Esophagus muscularis mucosa (tissue), 4 donors: Measurements from ENCODE around the gene ZSWIM4.

Source experiments
- EP300 ChIP-seq: sonication (generic); formaldehyde crosslinking; IDR thresholded peaks from one replicate; pipeline ENCODE4 v1.6.1; 2017; ENCODE audit warnings: antibody characterized with exemption
- POLR2A ChIP-seq: fragments of 450-650 bp; IDR thresholded peaks from one replicate; pipeline ENCODE4 v1.6.1; 2017; ENCODE audit warnings: antibody characterized with exemption, moderate library complexity, mild to moderate bottlenecking, low read depth
- POLR2AphosphoS5 ChIP-seq, 2 donors: sonication (generic); formaldehyde crosslinking; IDR thresholded peaks; one replicate each; pipeline ENCODE4 v1.6.1; 2017; ENCODE audit warnings: antibody characterized with exemption in 2 of 2
- TF ChIP-seq, protein P1 (sequence below), 3 experiments: fragments of 200-600 bp in 2 of 3; fragments of 450-650 bp in 1 of 3; sonication (generic) in 2 of 3; IDR thresholded peaks; one replicate each; pipeline ENCODE4 v1.5.1; 2017 to 2019; ENCODE audit warnings: antibody characterized with exemption in 3 of 3, mild to moderate bottlenecking in 2 of 3, moderate library complexity in 1 of 3

DNA sequence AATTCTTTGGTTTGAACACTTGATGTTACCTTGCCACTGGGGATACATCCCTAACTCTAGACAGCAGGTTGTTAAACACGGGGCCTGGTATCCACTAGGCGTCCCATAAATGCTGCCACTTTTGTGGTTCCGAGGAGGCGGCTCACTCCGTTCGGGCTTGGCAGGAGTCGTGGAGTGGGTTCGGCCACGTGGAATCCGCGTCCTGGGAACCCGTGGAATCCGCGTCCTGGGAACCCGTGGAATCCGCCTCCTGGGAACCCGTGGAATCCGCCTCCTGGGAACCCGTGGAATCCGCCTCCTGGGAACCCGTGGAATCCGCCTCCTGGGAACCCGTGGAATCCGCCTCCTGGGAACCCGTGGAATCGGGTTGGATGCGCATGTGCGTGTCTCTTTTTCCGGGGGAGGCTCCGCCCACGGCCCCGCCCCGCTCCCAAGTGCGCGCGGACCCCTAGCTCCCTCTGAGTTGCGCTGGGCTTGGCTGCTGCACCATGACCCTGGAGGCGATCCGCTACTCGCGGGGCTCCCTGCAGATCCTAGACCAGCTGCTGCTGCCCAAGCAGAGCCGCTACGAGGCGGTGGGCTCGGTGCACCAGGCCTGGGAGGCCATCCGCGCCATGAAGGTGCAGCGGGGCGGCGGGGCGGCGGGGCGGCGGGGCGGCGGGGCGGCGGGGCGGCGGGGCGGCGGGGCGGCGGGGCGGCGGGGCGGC is 31.0 kb upstream of the ZSWIM4 start, which contains the start of gene MRI1:
- TF ChIP-seq POLR2A: no peak
- TF ChIP-seq EP300: no peak
- TF ChIP-seq, protein P1, sequence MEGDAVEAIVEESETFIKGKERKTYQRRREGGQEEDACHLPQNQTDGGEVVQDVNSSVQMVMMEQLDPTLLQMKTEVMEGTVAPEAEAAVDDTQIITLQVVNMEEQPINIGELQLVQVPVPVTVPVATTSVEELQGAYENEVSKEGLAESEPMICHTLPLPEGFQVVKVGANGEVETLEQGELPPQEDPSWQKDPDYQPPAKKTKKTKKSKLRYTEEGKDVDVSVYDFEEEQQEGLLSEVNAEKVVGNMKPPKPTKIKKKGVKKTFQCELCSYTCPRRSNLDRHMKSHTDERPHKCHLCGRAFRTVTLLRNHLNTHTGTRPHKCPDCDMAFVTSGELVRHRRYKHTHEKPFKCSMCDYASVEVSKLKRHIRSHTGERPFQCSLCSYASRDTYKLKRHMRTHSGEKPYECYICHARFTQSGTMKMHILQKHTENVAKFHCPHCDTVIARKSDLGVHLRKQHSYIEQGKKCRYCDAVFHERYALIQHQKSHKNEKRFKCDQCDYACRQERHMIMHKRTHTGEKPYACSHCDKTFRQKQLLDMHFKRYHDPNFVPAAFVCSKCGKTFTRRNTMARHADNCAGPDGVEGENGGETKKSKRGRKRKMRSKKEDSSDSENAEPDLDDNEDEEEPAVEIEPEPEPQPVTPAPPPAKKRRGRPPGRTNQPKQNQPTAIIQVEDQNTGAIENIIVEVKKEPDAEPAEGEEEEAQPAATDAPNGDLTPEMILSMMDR (IDR thresholded peaks at IDR 0.05): no peak
- TF ChIP-seq POLR2AphosphoS5 (IDR thresholded peaks at IDR 0.05): peak; percentile 66 to 82
